ENCODE results near the gene GINS2. TPM values are rescaled to one million over a fixed set of nuclear protein-coding genes. Genes with fewer than 3 reads are reported as not detected.

Gene GINS2
- total RNA-seq, 1 donor from 2014 or later = 1.1 TPM

GRCh38 chr16:85719605-85720301 is 31.0 kb upstream of the GINS2 start:
- peaks cover 4% of the 10 kb centered on the region for H3K27me3 ChIP-seq (ENCODE audit: low read depth)
- no peak for DNase-seq
- no peaks in the 10 kb centered on the region for H3K36me3 ChIP-seq
- intact Hi-C loops (cut with DNase I) = no loop called here
- no peak overlapping the region for H3K4me3 ChIP-seq
- peaks cover 10% of the 10 kb centered on the region for H3K4me1 ChIP-seq
- no peak overlapping the region for H3K27ac ChIP-seq
- no peak for TF ChIP-seq CTCF (IDR thresholded peaks at IDR 0.05)
- ATAC-seq = no peak
- no peaks in the 10 kb centered on the region for H3K9me3 ChIP-seq

GRCh38 chr16:85718682-85719081 is 29.9 kb upstream of the GINS2 start:
- H3K36me3 ChIP-seq = no peaks in the 10 kb centered on the region
- ATAC-seq = no peak
- peaks cover 10% of the 10 kb centered on the region for H3K4me1 ChIP-seq
- H3K4me3 ChIP-seq = no peak overlapping the region
- no peaks in the 10 kb centered on the region for H3K9me3 ChIP-seq
- intact Hi-C loops (cut with DNase I) = no loop called here
- peaks cover 4% of the 10 kb centered on the region for H3K27me3 ChIP-seq (ENCODE audit: low read depth)
- DNase-seq = no peak
- no peak overlapping the region for H3K27ac ChIP-seq
- peak; percentile 39 for TF ChIP-seq CTCF (IDR thresholded peaks at IDR 0.05)

- peaks cover 10% of the 10 kb centered on the region for H3K4me1 ChIP-seq
- H3K36me3 ChIP-seq = no peaks in the 10 kb centered on the region
- no peak for TF ChIP-seq CTCF (IDR thresholded peaks at IDR 0.05)
- intact Hi-C loops (cut with DNase I) = no loop called here
- no peak for DNase-seq
- peaks cover 4% of the 10 kb centered on the region for H3K27me3 ChIP-seq (ENCODE audit: low read depth)
- ATAC-seq = no peak
- no peak overlapping the region for H3K4me3 ChIP-seq
- no peak overlapping the region for H3K27ac ChIP-seq
- H3K9me3 ChIP-seq = no peaks in the 10 kb centered on the region
Measured at GRCh38 chr16:85718153-85718477, 29.4 kb upstream of the GINS2 start.

- Histone ChIP-seq H3K27me3 (ENCODE audit: low read depth) (peaks cover 4% of the 10 kb centered on the region), H3K27ac (no peak overlapping the region), H3K4me1 (peaks cover 10% of the 10 kb centered on the region), H3K4me3 (no peak overlapping the region), H3K36me3 (no peaks in the 10 kb centered on the region), H3K9me3 (no peaks in the 10 kb centered on the region)
- intact Hi-C loops (cut with DNase I) = no loop called here
- peak; percentile 83 for DNase-seq
- TF ChIP-seq CTCF (IDR thresholded peaks at IDR 0.05) = peak; percentile 71
- peak; percentile 74 to 78 for ATAC-seq
Measured at GRCh38 chr16:85717393-85718152, 28.8 kb upstream of the GINS2 start.

GRCh38 chr16:85716680-85717038 is 27.9 kb upstream of the GINS2 start:
- Histone ChIP-seq H3K27ac (no peak overlapping the region), H3K27me3 (ENCODE audit: low read depth) (peaks cover 4% of the 10 kb centered on the region), H3K4me1 (peaks cover 10% of the 10 kb centered on the region), H3K36me3 (no peaks in the 10 kb centered on the region), H3K4me3 (no peak overlapping the region), H3K9me3 (no peaks in the 10 kb centered on the region)
- ATAC-seq = no peak
- intact Hi-C loops (cut with DNase I) = no loop called here
- no peak for TF ChIP-seq CTCF (IDR thresholded peaks at IDR 0.05)
- no peak for DNase-seq

Data from lower lobe of right lung (tissue), 2 donors.